HG03097 (cell line): ENCODE measurements around the gene ZNF827.

Source experiments
- ATAC-seq: cut with Tn5 transposase; IDR thresholded peaks from one replicate; pipeline ENCODE4 v1.9.1; 2021; ENCODE audit not compliant: unreplicated experiment, low FRiP score

Gene ZNF827

DNA sequence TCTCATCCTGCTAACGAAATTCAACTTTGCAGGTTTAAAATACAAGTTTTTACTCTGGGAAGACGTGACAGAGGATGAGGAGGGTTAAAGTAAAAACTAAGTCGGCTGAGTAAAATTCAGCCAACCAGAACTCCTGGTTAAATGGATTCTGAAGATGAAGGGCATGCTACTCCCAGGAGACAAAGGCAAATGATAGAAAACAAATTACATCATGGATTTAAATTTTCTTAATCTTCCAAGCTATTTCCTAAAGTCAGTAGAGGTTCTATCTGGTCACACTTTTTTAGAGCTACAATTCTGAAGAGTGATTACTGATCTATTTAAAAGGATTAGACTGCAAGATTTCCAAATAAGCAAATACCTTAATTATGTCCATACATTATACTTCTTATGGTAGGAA, 47.9 kb downstream of the ZNF827 start:
- ATAC-seq: no peak

DNA sequence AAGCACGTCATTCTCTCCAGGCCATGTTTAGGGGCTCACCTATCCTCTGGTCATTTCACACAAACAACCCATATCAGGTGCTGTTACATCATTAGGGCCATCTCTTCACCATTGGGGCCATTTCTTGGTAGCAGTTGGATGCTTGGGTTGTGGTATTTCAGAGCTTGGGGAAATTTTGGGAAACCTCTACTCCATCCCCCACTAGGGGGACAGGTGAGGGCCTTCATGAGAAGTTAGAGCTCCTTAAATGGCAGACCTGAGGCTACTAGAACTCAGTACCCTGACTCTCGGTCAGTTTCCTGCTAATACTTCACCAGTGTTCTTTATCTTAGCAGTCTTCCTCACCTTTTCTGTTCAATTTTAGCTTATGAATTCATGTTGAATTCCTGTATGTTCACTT, 50.2 kb downstream of the ZNF827 start:
- ATAC-seq: no peak

GRCh38 chr4:145887241-145887991, 51.2 kb downstream of the ZNF827 start:
- ATAC-seq: no peak

DNA sequence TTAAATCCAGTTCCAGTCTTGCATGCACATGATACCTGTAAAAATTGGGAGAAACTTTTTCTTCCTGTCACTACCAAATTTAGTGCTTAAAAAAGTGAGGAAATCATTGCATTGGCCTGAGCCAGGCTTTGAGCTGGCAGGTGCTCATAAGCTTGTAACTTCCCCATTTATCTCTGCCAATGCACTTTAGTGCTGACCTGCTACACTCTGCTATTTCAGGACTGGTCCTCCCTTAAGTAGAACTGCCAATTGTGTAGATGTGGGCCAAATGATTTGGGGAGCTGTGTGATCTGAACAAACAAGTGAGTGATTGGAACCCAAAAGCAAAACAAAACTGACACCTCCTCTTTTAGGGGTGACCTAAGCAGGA, 51.8 kb downstream of the ZNF827 start:
- ATAC-seq: no peak

- no peak for ATAC-seq
These were observed 53.0 kb downstream of the ZNF827 start for GRCh38 chr4:145885666-145886065.

GRCh38 chr4:145884775-145885174, 53.8 kb downstream of the ZNF827 start:
- no peak for ATAC-seq

GRCh38 chr4:145883101-145883694, 55.4 kb downstream of the ZNF827 start:
- ATAC-seq: no peak

GRCh38 chr4:145882604-145883003, 56.0 kb downstream of the ZNF827 start:
- ATAC-seq: no peak

DNA sequence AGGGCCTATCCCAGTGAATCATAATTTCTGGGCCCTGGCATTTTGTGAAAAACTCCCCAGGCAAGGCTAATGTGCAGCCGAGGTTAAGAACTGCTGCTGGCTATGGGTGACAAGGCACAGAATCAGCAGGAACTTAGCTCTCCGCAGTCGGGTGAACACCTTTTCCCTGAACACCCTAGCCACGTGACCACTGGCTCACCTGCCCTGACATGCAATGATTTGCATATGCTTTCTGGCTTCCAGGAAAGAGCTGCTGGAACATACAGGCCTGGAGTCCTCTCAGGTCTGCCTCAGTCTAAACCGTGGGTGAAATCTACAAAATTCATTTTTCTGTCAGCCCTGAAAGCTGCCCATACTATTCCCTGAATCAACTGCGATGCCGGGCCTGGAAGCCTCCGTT, 56.6 kb downstream of the ZNF827 start:
- no peak for ATAC-seq

DNA sequence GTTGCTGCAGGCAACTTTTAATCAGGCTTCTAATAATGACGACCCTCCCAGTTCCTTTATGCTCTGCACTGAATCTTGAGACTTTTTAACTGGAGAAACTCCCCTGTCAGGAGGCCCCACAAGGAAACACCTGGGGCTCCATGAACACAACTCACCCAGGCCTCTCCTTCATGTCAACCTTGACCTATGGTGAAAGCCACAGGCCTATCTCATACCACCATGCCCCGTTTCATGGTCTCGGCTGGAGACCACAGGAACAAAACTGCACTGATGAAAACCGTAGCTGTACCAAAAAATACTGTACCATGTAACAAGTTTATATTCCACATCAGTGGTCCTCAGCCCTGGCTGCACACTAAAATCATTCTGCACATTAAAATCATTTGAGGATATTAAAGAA, 57.0 kb downstream of the ZNF827 start:
- peak; percentile 47 for ATAC-seq

DNA sequence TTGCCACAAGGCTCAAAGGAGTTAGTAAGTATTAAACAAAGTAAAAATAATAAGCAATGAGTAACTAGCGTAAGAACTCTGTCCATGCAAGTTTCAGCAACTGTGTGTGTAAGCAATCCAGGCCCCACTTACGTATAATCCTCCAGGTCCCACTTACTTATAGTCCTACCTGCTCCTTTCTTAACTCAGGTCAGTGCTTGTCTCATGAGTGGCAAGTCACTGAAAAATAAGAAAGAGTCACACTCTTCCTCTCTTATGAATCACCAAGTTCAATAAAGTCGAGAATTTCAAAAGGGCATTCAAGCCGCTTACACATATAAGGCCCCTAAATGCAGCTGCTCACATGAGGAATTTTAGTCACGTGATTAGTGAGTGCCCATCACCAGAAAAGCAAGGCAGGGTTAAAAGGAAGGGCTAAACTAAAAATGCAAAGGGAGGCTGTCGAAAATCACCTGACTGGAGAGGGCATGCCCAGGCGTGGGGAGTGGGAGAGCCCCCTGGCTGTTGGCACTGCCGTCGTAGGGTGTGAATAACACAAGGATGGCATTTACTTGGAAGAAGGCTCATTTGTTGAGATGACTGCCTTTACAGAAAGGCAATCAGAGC, 58.2 kb downstream of the ZNF827 start:
- ATAC-seq: no peak

DNA sequence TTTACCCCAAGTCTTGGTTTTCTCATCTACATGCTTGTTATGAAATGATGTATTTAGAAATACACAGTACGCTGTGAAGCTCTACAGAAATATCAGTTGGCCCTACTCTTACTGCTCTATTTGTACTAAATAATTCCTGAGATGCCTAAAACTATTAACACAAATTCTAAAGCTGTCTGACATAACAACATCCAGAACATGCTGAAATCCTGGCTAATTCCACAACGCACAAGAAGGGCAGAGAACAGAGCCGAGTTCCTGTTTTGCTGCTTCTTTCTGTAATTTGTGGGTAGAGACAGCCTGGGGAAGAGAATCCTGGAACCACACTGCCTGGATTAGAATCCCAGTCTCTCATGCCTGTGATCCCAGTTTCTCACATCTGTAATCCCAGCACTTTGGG, 59.0 kb downstream of the ZNF827 start:
- ATAC-seq: no peak

GRCh38 chr4:145878501-145879435, 59.9 kb downstream of the ZNF827 start:
- ATAC-seq: no peak

DNA sequence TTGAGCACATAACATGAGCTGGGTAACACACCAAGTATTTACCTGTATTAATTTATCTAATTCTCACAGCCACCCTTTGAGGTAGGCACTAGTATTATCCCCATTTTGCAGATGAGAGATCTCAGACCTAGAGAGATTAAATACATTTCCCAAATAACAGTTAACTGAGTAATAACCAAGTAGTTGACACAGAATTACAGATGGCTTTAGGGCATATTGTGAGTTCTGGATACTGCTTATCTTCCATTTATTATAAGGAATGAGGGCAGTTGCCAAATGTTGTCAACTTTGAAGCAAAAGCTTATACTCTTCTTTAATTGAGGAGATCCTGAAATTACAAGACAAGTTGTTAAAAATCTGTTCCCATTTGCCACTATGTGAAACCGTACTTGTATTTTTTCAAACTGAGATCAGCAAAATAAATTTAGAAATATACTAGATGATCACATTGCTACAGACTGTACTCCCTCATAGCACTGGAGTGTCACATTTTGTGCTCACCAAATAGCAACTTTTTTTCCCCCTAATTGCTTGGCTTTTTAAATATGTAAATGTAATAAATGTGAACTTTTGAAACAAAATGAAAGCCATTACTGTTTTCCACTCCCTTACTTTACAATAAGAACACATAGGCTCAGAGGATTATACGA, 62.0 kb downstream of the ZNF827 start:
- no peak for ATAC-seq

GRCh38 chr4:145873901-145874300, 64.7 kb downstream of the ZNF827 start:
- no peak for ATAC-seq

GRCh38 chr4:145871209-145871608, 67.4 kb downstream of the ZNF827 start:
- ATAC-seq: no peak

DNA sequence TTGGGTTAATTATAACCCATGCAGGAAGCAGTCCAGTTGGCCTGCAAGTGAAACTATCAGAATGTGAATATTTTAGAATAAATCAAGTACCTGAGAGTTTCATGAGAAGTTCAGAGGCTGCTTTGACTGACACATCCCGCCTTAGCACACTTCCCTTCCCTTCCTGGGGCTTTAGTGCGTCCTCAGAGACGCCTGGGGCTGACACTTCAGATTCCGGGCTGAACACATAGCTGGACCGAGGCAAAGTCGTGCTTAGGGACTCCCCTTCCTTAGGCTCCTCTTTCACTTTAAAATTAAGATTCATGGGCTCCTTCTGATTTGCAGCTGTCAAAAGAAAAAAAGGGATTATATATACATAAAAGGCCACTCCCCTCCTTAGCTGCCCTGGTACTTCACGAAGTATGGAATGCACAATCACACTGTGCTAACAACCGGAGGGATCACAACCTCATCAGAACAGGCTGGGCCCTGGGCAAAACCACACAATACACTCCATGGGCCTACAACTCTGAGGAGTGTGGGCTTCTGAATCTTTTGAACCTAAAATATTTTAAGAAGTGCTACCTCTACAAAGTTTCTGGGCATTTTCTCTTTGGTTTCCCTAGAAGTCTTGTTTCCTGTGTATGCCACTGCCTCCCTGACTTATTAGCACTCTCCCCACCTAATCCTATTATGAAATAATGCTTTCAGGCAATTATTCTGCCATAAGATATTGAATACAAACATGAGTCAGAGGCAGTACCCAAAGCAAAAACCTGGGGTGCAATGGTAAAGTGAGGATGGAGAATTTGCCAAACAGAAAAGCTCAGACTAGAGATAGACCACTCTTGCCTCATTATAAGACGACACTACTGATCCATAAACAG, 68.2 kb downstream of the ZNF827 start:
- ATAC-seq: peak; percentile 41

- peak; percentile 62 for ATAC-seq
These were observed 69.8 kb downstream of the ZNF827 start for GRCh38 chr4:145868637-145869409.

DNA sequence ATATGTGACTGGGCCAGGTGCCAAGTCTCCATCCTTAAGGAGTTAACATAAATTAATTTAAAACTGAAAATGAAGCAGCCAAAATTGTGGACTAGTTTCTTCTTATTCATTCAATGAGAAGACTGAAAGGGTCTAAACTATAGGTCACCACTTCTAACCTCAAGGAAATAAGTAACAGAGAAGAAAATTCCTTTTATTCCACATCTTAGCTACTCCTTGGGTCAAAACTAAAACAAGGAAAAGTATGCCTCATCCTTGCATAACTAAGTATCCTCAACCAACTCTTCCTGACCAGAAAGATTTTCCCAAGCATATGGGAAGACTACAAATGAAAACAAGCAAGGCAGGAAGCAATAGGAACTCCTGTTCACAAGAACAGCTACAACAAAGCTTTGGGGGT, 71.2 kb downstream of the ZNF827 start:
- ATAC-seq: no peak
